CD1c-positive myeloid dendritic cell (primary cell): Measurements from ENCODE around the gene ARHGEF38.
A peak's percentile ranks its signal among the peaks of the same experiment; 100 is the strongest.
"Not testable (repeated sequence)": the region's sequence is repeated elsewhere in the genome, so short reads cannot be mapped to it uniquely, and the experiment has no call there.

Experiments used
- DNase-seq: peaks from one replicate; pipeline ENCODE4 v3.0.0-alpha.2; 2016; ENCODE audit errors: extremely low spot score

ARHGEF38 gene

DNA sequence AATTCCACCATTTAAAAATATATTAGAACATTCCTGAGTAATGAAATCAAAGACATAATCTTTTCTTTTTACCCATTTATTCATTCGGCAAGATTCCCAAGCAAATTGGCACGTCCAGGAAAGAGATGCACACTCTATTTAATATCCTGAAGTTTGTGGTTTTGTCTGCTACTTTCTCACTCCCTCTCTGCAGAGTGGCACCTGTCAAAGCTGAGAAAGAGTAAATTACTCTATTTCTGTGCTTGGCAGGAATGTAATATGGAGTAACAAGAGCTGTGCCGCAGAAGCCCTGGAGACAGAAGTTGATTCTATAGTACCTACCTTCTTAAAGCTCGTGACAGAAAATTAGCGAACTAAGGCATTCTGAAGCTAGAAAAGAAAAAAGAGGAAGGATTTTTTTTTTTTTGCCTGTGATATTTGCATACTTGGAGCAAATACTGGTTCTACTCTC is 161.7 kb downstream of the ARHGEF38 start:
- DNase-seq, result peak; percentile 75

DNA sequence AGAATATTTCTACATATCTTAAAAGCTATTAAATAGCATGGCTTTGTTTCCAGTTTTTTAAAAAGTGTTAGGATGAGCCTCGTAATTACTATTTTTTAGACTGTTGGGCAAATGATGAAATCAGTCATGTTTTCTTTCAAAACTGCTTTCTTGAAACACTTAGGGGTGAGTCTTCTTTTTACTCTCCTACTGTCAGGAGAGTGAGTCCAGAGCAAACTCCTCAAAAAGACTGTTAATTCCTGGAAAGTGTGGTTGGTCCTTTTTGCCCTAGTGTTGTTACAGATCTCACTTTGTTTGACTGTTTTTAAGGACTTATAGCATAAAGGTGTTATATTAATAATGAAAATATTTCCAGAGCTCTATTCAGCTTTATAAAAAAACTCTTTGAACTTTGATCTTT is 162.5 kb downstream of the ARHGEF38 start:
- no peak for DNase-seq

DNA sequence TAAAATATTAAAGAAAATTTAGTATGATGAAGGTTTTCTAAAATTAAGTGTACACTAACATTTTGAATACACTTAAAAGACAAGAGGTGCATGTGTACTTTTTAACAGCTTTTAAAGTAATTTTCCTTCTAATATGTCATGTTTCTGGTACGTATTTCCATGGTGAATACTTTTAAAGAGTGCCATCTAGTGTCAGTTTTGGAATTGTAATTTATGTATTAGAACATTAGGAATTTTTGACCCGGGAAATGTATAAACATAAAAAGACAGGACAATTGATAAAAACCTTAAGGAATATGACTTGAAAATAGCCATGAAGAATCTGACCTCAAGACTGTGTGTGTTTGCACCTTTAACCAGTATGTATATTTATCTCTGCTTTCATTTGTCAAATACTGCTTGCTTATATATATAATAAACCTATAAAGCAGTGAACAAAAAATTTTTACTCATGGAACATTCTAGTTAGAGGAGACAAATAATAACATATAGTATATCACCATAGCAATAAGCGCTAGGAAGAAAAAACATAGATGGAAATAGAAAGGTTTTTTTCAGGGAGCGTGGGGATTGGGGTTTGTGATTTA is 163.4 kb downstream of the ARHGEF38 start:
- peak; percentile 55 for DNase-seq

DNA sequence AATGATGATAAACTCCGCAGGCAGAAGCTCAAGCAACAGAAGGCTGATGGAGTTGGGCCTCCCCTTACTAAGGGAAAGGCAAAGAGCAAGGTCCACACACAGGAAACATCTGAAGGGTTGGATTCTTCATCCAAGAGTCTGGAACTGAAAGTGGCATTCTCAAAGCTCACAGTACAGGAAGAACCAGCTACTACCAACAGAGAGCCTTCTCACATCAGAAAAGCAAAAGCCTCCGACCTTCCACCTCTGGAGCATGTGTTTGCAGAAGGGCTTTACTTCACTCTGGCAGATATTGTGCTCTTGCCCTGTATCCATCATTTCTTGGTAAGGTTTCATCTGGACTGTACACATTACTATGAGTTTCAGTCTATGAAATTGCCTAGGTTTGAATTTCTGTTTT is 166.8 kb downstream of the ARHGEF38 start:
- DNase-seq, result no peak

DNA sequence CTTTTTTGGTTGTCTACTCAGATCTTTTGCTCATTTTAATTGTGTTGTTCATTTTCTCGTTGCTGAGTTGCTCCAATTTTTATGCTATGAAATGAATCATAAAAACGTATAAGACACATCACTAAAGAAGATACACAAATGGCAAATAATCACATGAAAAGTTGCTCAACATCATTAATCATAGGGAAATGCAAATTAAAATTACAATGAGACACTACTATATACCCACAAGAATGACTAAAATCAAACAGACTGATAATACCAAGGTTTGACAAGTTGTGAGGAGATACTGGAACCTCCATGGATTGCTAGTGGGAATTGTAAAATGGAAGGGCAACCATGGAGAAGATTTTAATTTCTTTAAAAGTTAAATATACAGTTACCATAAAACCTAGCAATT is 173.2 kb downstream of the ARHGEF38 start:
- DNase-seq, result no peak

DNA sequence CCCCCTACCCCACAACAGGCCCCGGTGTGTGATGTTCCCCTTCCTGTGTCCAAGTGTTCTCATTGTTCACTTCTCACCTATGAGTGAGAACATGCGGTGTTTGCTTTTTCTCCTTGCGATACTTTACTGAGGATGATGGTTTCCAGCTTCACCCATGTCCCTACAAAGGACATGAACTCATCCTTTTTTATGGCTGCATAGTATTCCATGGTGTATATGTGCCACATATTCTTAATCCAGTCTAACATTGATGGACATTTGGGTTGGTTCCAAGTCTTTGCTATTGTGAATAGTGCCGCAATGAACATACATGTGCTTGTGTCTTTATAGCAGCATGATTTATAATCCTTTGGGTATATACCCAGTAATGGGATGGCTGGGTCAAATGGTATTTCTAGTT is 177.5 kb downstream of the ARHGEF38 start:
- not testable (repeated sequence) for DNase-seq
